ENCODE measurements around the gene PSMB7. TPM values are rescaled to one million over a fixed set of nuclear protein-coding genes. Genes with fewer than 3 reads are reported as not detected.

The PSMB7 gene
- total and polyA plus RNA-seq, 2 donors from 2014 or later = 105 to 250 TPM

- no peak overlapping the region for H3K27ac ChIP-seq (ENCODE audit: low read depth in 2 of 2, low read length in 2 of 2)
- TF ChIP-seq CTCF (IDR thresholded peaks at IDR 0.05; ENCODE audit: borderline replicate concordance, extremely low read depth, insufficient read depth) = no peak
- no peaks in the 10 kb centered on the region for H3K9me3 ChIP-seq (ENCODE audit: control insufficient read depth in 2 of 3, insufficient read depth in 1 of 3, low read length in 3 of 3)
- no peak overlapping the region for H3K9ac ChIP-seq (ENCODE audit: low read length in 3 of 3)
- H3K4me1 ChIP-seq (ENCODE audit: control insufficient read depth in 2 of 3, insufficient read depth in 2 of 3, low read depth in 1 of 3, low read length in 3 of 3) = peaks cover 0 to 3% (median 0%) of the 10 kb centered on the region in 3 donors
- no peaks in the 10 kb centered on the region for H3K27me3 ChIP-seq (ENCODE audit: control insufficient read depth, insufficient read depth, low read length)
- no peak for DNase-seq
- FAIRE-seq = no peak
- intact Hi-C loops (cut with DNase I) = no loop called here
- H3K4me3 ChIP-seq (ENCODE audit: low read length in 3 of 3) = no peak overlapping the region
- peaks cover 7 to 48% (median 17%) of the 10 kb centered on the region in 3 donors for H3K36me3 ChIP-seq (ENCODE audit: control insufficient read depth in 2 of 3, insufficient read depth in 3 of 3, low read length in 3 of 3)
Observed at GRCh38 chr9:124403246-124403645, 12.0 kb downstream of the PSMB7 start.

GRCh38 chr9:124399968-124400940, 15.0 kb downstream of the PSMB7 start:
- H3K36me3 ChIP-seq (ENCODE audit: control insufficient read depth in 2 of 3, insufficient read depth in 3 of 3, low read length in 3 of 3) = peaks cover 4 to 23% (median 13%) of the 10 kb centered on the region in 3 donors
- H3K9me3 ChIP-seq (ENCODE audit: control insufficient read depth in 2 of 3, insufficient read depth in 1 of 3, low read length in 3 of 3) = no peaks in the 10 kb centered on the region
- FAIRE-seq = no peak
- H3K4me1 ChIP-seq (ENCODE audit: control insufficient read depth in 2 of 3, insufficient read depth in 2 of 3, low read depth in 1 of 3, low read length in 3 of 3) = no peaks in the 10 kb centered on the region
- no peaks in the 10 kb centered on the region for H3K27me3 ChIP-seq (ENCODE audit: control insufficient read depth, insufficient read depth, low read length)
- TF ChIP-seq CTCF (IDR thresholded peaks at IDR 0.05; ENCODE audit: borderline replicate concordance, extremely low read depth, insufficient read depth) = no peak
- H3K4me3 ChIP-seq (ENCODE audit: low read length in 3 of 3) = no peak overlapping the region
- no peak overlapping the region for H3K9ac ChIP-seq (ENCODE audit: low read length in 3 of 3)
- no peak for DNase-seq
- intact Hi-C loops (cut with DNase I) = no loop called here
- no peak overlapping the region for H3K27ac ChIP-seq (ENCODE audit: low read depth in 2 of 2, low read length in 2 of 2)

- TF ChIP-seq CTCF (IDR thresholded peaks at IDR 0.05; ENCODE audit: borderline replicate concordance, extremely low read depth, insufficient read depth) = no peak
- intact Hi-C loops (cut with DNase I) = no loop called here
- Histone ChIP-seq H3K36me3 (ENCODE audit: control insufficient read depth in 2 of 3, insufficient read depth in 3 of 3, low read length in 3 of 3) (peaks cover 0 to 18% (median 10%) of the 10 kb centered on the region in 3 donors), H3K4me3 (ENCODE audit: low read length in 3 of 3) (no peak overlapping the region), H3K27me3 (ENCODE audit: control insufficient read depth, insufficient read depth, low read length) (no peaks in the 10 kb centered on the region), H3K4me1 (ENCODE audit: control insufficient read depth in 2 of 3, insufficient read depth in 2 of 3, low read depth in 1 of 3, low read length in 3 of 3) (no peaks in the 10 kb centered on the region), H3K9me3 (ENCODE audit: control insufficient read depth in 2 of 3, insufficient read depth in 1 of 3, low read length in 3 of 3) (no peaks in the 10 kb centered on the region), H3K9ac (ENCODE audit: low read length in 3 of 3) (no peak overlapping the region), H3K27ac (ENCODE audit: low read depth in 2 of 2, low read length in 2 of 2) (no peak overlapping the region)
- FAIRE-seq (no peak), DNase-seq (no peak)
Observed at GRCh38 chr9:124399323-124399967, 15.8 kb downstream of the PSMB7 start.

All from kidney (tissue), 14 donors.